ENCODE results near the gene IL1RAPL1.

- TF ChIP-seq CTCF (IDR thresholded peaks at IDR 0.05; ENCODE audit: insufficient read depth, low read length, poor library complexity, severe bottlenecking) (no peak), EZH2phosphoT487 (conservative IDR thresholded peaks at IDR 0.05; ENCODE audit: low read length) (no peak)
These were observed 301.2 kb downstream of the IL1RAPL1 start for GRCh38 chrX:28888416-28888815.
